GM12878 (cell line): ENCODE measurements around the gene NCKAP5. TPM values are rescaled to one million over a fixed set of nuclear protein-coding genes. Genes with fewer than 3 reads are reported as not detected.
A peak's percentile ranks its signal among the peaks of the same experiment; 100 is the strongest.

Source experiments
- ATAC-seq: fragments of 200-7000 bp; cut with Tn5 transposase; 3 replicates; pipeline ENCODE4 v1.9.1; 2020; ENCODE audit warnings: mild to moderate bottlenecking, moderate library complexity
- BruUV-seq: library from RNA; stranded (reverse); fragments of 400-500 nt; replicated peaks from 2 replicates; lab custom pipeline; 2021; lab: Mats Ljungman, UMichigan
- CTCF ChIA-PET: fragments of 300-600 bp; sonication (Branson Sonifier 250); formaldehyde crosslinking; extraction: SDS; loops from one replicate; lab custom pipeline; 2021; ENCODE audit warnings: inconsistent platforms; lab: Yijun Ruan, JAX
- POLR2A ChIA-PET: fragments of 350-600 bp; formaldehyde crosslinking; extraction: SDS; loops from one replicate; lab custom pipeline; 2021; ENCODE audit warnings: inconsistent platforms; lab: Charles Lee
- RAD21 ChIA-PET: fragments of 300-600 bp; sonication (Branson Sonifier 250); formaldehyde crosslinking; loops from one replicate; lab custom pipeline; 2023; ENCODE audit warnings: antibody characterized with exemption; ENCODE audit not compliant: unreplicated experiment; lab: Charles Lee
- SMC1A ChIA-PET: fragments of 300-600 bp; sonication (Branson Sonifier 250); formaldehyde crosslinking; loops from one replicate; lab custom pipeline; 2023; ENCODE audit not compliant: unreplicated experiment, uncharacterized antibody; lab: Charles Lee
- DNase-seq: peaks from one replicate; pipeline ENCODE4 v3.0.0-alpha.2; 2011; ENCODE audit warnings: low read depth, low spot score
- FAIRE-seq: peaks from 3 replicates; lab custom pipeline; 2011; peaks lifted over from hg19 to GRCh38; lab: Jason Lieb, UNC
- H2AFZ ChIP-seq: 2 replicates; pipeline ENCODE4 v1.6.0; 2011; ENCODE audit warnings: low read depth, low read length, control low read depth; ENCODE audit not compliant: control insufficient read depth
- H3K27ac ChIP-seq: 2 replicates; pipeline ENCODE4 v1.5.1; 2011; ENCODE audit warnings: control low read depth; ENCODE audit not compliant: control insufficient read depth, insufficient read depth
- H3K27me3 ChIP-seq, 2 experiments: replicated peaks in 1 of 2; 2 replicates each; pipeline versions ENCODE4 v1.6.0 to v1.6.1; 2011; ENCODE audit warnings: low read length in 1 of 2; ENCODE audit not compliant: control insufficient read depth in 2 of 2, insufficient read depth in 2 of 2
- H3K36me3 ChIP-seq, 2 experiments: 2 replicates each; pipeline ENCODE4 v1.5.1; 2011; ENCODE audit warnings: low read length in 1 of 2; ENCODE audit not compliant: control insufficient read depth in 2 of 2, insufficient read depth in 2 of 2
- H3K4me1 ChIP-seq: 2 replicates; pipeline ENCODE4 v1.6.1; 2011; ENCODE audit warnings: mild to moderate bottlenecking, low read length, moderate library complexity, mixed read lengths; ENCODE audit not compliant: control insufficient read depth, insufficient read depth
- H3K4me2 ChIP-seq: 2 replicates; pipeline ENCODE4 v1.6.0; 2011; ENCODE audit warnings: control low read depth; ENCODE audit not compliant: control insufficient read depth, insufficient read depth
- H3K4me3 ChIP-seq: fragments of 200-600 bp; sonication (generic); 2 replicates; pipeline ENCODE4 v1.5.1; 2016
- H3K79me2 ChIP-seq: 2 replicates; pipeline ENCODE4 v1.6.0; 2011; ENCODE audit warnings: low read length; ENCODE audit not compliant: control insufficient read depth, insufficient read depth
- H3K9ac ChIP-seq: 2 replicates; pipeline ENCODE4 v1.8.0; 2011; ENCODE audit warnings: low read length, control low read depth, mixed read lengths; ENCODE audit not compliant: control insufficient read depth, insufficient read depth
- H3K9me3 ChIP-seq: replicated peaks from 3 replicates; pipeline ENCODE4 v1.5.1; 2011; ENCODE audit warnings: mild to moderate bottlenecking, low read length; ENCODE audit not compliant: control insufficient read depth, insufficient read depth
- H4K20me1 ChIP-seq: 2 replicates; pipeline ENCODE4 v1.6.0; 2011; ENCODE audit not compliant: control insufficient read depth, insufficient read depth
- CTCF ChIP-seq, 3 experiments: IDR thresholded peaks in 2 of 3; conservative IDR thresholded peaks in 1 of 3; 2 replicates each; pipeline ENCODE4 v1.5.1; 2011; ENCODE audit warnings: low read depth in 3 of 3, low read length in 3 of 3, mild to moderate bottlenecking in 3 of 3, control low read depth in 2 of 3, moderate library complexity in 2 of 3, inconsistent platforms in 1 of 3, mixed read lengths in 1 of 3; ENCODE audit not compliant: control insufficient read depth in 2 of 3, insufficient read depth in 1 of 3; ENCODE audit errors: extremely low read depth in 1 of 3
- E2F4 ChIP-seq: IDR thresholded peaks from 2 replicates; pipeline ENCODE4 v1.6.1; 2012; ENCODE audit warnings: low read depth, low read length, improper control_type of control experiment
- EED ChIP-seq: sonication (generic); IDR thresholded peaks from 2 replicates; pipeline ENCODE4 v1.6.1; 2016; ENCODE audit warnings: antibody characterized with exemption, low read depth
- EP300 ChIP-seq, 2 experiments: fragments of 150-350 bp in 1 of 2; IDR thresholded peaks; 2 replicates each; pipeline ENCODE4 v1.6.1; 2011 to 2012; ENCODE audit warnings: low read depth in 2 of 2, low read length in 2 of 2, borderline replicate concordance in 1 of 2, improper control_type of control experiment in 1 of 2, inconsistent platforms in 1 of 2; ENCODE audit not compliant: control insufficient read depth in 1 of 2
- GABPA ChIP-seq: IDR thresholded peaks from 2 replicates; pipeline ENCODE4 v1.6.1; 2014; ENCODE audit warnings: antibody characterized with exemption, low read depth, mild to moderate bottlenecking, inconsistent platforms
- HCFC1 ChIP-seq: fragments of 150-350 bp; IDR thresholded peaks from 2 replicates; pipeline ENCODE4 v1.6.1; 2014; ENCODE audit warnings: low read length
- NFXL1 ChIP-seq: fragments of 450-650 bp; IDR thresholded peaks from 2 replicates; pipeline ENCODE4 v1.6.1; 2017; ENCODE audit warnings: antibody characterized with exemption, mild to moderate bottlenecking, borderline replicate concordance
- NR2C1 ChIP-seq: fragments of 450-650 bp; IDR thresholded peaks from 2 replicates; pipeline ENCODE4 v1.6.1; 2017; ENCODE audit warnings: antibody characterized with exemption, mild to moderate bottlenecking, moderate library complexity
- NRF1 ChIP-seq: conservative IDR thresholded peaks from 2 replicates; pipeline ENCODE4 v1.6.1; 2011; ENCODE audit warnings: mild to moderate bottlenecking, low read depth, low read length, improper control_type of control experiment
- SREBF1 ChIP-seq: IDR thresholded peaks from 2 replicates; pipeline ENCODE4 v1.6.1; 2012; ENCODE audit warnings: mild to moderate bottlenecking, low read length
- YY1 ChIP-seq: IDR thresholded peaks from 2 replicates; pipeline ENCODE4 v1.6.1; 2011; ENCODE audit warnings: low read depth, mild to moderate bottlenecking, low read length
- ZNF622 ChIP-seq: fragments of 450-650 bp; IDR thresholded peaks from 2 replicates; pipeline ENCODE4 v1.6.1; 2017; ENCODE audit warnings: mild to moderate bottlenecking, inconsistent platforms
- WGBS: methylation state at CpG from one replicate; pipeline ENCODE4 v1.1.6; 2016; ENCODE audit warnings: low lambda C conversion rate; ENCODE audit not compliant: insufficient replicate concordance, insufficient coverage; ENCODE audit errors: missing lambda C conversion rate; 5-methylcytosine and 5-hydroxymethylcytosine counted together
- in situ Hi-C: fragments of 300-500 bp; cut with MboI; formaldehyde crosslinking; loops from 9 replicates; pipeline ENCODE4 v1.14.3; 2018; ENCODE audit warnings: mixed read lengths
- intact Hi-C: fragments of 100-400 bp; cut with micrococcal nuclease; formaldehyde crosslinking; loops from one replicate; pipeline ENCODE4 v1.14.2; 2022; ENCODE audit not compliant: unreplicated experiment
- polyA plus RNA-seq, 11 experiments: library from polyadenylated mRNA; depleted of rRNA in 4 of 11; unstranded in 6 of 11; stranded (reverse) in 5 of 11; fragments of >200 nt; fragmentation: Nextera tagmentation in 4 of 11; fragmentation: Illumina TruSeq in 1 of 11; extraction: Ambion mirVana in 4 of 11; extraction: Trizol in 1 of 11; gene quantifications; 1 replicate in 1 of 11; 2 replicates in 10 of 11; pipeline versions ENCODE4 v1.2.1 to v1.2.3, GENCODE V29; 2011 to 2016; ENCODE audit warnings: inconsistent platforms in 2 of 11, missing spikeins in 2 of 11, low read depth in 1 of 11
- total RNA-seq, 4 experiments: library from RNA; depleted of rRNA in 3 of 4; stranded (reverse); fragments of >200 nt in 3 of 4; fragmentation: Illumina TruSeq in 1 of 4; extraction: Trizol in 1 of 4; gene quantifications; 2 replicates each; pipeline versions ENCODE4 v1.2.1 to v1.2.3, GENCODE V29; 2013 to 2021
- TF ChIP-seq, protein P1 (sequence below): fragments of 450-650 bp; conservative IDR thresholded peaks from 2 replicates; pipeline ENCODE4 v1.6.1; 2017; ENCODE audit warnings: mild to moderate bottlenecking, moderate library complexity
- TF ChIP-seq, protein P2 (sequence below): fragments of 150-350 bp; IDR thresholded peaks from 2 replicates; pipeline ENCODE4 v1.6.1; 2014; ENCODE audit warnings: mild to moderate bottlenecking, low read depth, low read length

The NCKAP5 gene
- total and polyA plus RNA-seq, 10 of the 15 experiments (the other 5 are each of a cell fraction or from before 2014, with no cell fraction given), result 0.06 to 0.44 (median 0.16) TPM

GRCh38 chr2:132943829-132944228 is 624.4 kb downstream of the NCKAP5 start:
- ChIA-PET CTCF (no interaction called here), RAD21 (interaction anchor here (1.9 kb wide), 1 partner anchor 34 kb away, joined by 5 read pairs; no protein-coding TSS in a partner anchor), SMC1A (interaction anchor here (1.2 to 1.4 kb wide), 3 partner anchors 10 to 17 kb away, joined by 3 to 5 read pairs (median 4); no protein-coding TSS in a partner anchor), POLR2A (no interaction called here)
- FAIRE-seq (no peak), DNase-seq (no peak), ATAC-seq (peak; percentile 49)
- intact Hi-C loops, result no loop called here
- 68% methylated on average over 5 of the region's 5 CpGs for WGBS
- in situ Hi-C loops, result no loop called here
- no peaks in the 10 kb centered on the region for H3K79me2 ChIP-seq
- H4K20me1 ChIP-seq, result no peaks in the 10 kb centered on the region
- H3K4me2 ChIP-seq, result no peak overlapping the region
- no peak overlapping the region for H2AFZ ChIP-seq
- no peak overlapping the region for H3K9ac ChIP-seq
- no peaks in the 10 kb centered on the region for H3K9me3 ChIP-seq
- TF ChIP-seq NFXL1, result no peak
- no peak for TF ChIP-seq NRF1
- TF ChIP-seq NR2C1, result no peak
- no peak for TF ChIP-seq EED
- TF ChIP-seq GABPA, result no peak
- TF ChIP-seq, protein P1, sequence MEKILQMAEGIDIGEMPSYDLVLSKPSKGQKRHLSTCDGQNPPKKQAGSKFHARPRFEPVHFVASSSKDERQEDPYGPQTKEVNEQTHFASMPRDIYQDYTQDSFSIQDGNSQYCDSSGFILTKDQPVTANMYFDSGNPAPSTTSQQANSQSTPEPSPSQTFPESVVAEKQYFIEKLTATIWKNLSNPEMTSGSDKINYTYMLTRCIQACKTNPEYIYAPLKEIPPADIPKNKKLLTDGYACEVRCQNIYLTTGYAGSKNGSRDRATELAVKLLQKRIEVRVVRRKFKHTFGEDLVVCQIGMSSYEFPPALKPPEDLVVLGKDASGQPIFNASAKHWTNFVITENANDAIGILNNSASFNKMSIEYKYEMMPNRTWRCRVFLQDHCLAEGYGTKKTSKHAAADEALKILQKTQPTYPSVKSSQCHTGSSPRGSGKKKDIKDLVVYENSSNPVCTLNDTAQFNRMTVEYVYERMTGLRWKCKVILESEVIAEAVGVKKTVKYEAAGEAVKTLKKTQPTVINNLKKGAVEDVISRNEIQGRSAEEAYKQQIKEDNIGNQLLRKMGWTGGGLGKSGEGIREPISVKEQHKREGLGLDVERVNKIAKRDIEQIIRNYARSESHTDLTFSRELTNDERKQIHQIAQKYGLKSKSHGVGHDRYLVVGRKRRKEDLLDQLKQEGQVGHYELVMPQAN, result no peak
- no peak for TF ChIP-seq HCFC1
- no peak for TF ChIP-seq E2F4
- TF ChIP-seq YY1, result no peak
- no peak for TF ChIP-seq SREBF1
- no peak for TF ChIP-seq CTCF (IDR thresholded peaks at IDR 0.05 in 2 of 3, conservative IDR thresholded peaks at IDR 0.05 in 1 of 3; ENCODE audit: control insufficient read depth in 2 of 3, extremely low read depth in 1 of 3, insufficient read depth in 1 of 3, low read depth in 3 of 3, low read length in 3 of 3)
- TF ChIP-seq, protein P2, sequence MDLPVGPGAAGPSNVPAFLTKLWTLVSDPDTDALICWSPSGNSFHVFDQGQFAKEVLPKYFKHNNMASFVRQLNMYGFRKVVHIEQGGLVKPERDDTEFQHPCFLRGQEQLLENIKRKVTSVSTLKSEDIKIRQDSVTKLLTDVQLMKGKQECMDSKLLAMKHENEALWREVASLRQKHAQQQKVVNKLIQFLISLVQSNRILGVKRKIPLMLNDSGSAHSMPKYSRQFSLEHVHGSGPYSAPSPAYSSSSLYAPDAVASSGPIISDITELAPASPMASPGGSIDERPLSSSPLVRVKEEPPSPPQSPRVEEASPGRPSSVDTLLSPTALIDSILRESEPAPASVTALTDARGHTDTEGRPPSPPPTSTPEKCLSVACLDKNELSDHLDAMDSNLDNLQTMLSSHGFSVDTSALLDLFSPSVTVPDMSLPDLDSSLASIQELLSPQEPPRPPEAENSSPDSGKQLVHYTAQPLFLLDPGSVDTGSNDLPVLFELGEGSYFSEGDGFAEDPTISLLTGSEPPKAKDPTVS, result no peak
- no peak for TF ChIP-seq ZNF622
- no peak for TF ChIP-seq EP300 (IDR thresholded peaks at IDR 0.05; ENCODE audit: borderline replicate concordance in 1 of 2, control insufficient read depth in 1 of 2, low read depth in 2 of 2, low read length in 2 of 2)
- H3K27me3 ChIP-seq, result no peaks in the 10 kb centered on the region
- no peak overlapping the region for H3K27ac ChIP-seq
- no peaks in the 10 kb centered on the region for H3K4me1 ChIP-seq
- no peaks in the 10 kb centered on the region for H3K36me3 ChIP-seq
- H3K4me3 ChIP-seq, result no peak overlapping the region
- no TSS peak for BruUV-seq
